Colon (tissue), 2 donors: ENCODE measurements around the gene FXYD6.

ENCODE experiments used
- FAIRE-seq: peaks from 2 replicates; lab custom pipeline; 2012; peaks lifted over from hg19 to GRCh38; lab: Jason Lieb, UNC
- donor health status: control.
- donor health status: control.

Gene FXYD6

DNA sequence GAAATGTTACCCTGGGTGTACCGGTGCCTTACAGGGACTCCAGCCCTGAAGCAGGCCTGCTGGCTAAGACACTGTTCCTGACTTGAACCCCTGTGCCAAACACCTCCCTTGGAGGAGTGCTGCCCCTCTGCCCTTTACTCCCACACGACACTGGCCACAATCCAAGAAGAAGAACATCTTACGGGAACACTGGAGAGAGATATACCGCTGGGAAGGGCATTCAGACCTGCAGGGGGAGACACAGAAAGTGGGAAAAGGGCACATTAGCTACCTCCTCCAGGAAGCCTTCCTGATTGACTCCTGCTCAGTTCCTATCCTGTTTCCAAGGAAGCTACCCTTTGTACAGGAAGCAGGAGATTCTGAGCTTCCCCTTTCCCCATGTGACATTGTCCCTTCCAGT is 34.1 kb upstream of the FXYD6 start:
- FAIRE-seq, result no peak

GRCh38 chr11:117909611-117910382 is 33.3 kb upstream of the FXYD6 start:
- no peak for FAIRE-seq

- FAIRE-seq, result no peak
Measured at GRCh38 chr11:117908959-117909610, 32.6 kb upstream of the FXYD6 start.

GRCh38 chr11:117908109-117908895 is 31.8 kb upstream of the FXYD6 start:
- FAIRE-seq, result no peak

GRCh38 chr11:117907276-117908108 is 31.0 kb upstream of the FXYD6 start:
- FAIRE-seq, result no peak

DNA sequence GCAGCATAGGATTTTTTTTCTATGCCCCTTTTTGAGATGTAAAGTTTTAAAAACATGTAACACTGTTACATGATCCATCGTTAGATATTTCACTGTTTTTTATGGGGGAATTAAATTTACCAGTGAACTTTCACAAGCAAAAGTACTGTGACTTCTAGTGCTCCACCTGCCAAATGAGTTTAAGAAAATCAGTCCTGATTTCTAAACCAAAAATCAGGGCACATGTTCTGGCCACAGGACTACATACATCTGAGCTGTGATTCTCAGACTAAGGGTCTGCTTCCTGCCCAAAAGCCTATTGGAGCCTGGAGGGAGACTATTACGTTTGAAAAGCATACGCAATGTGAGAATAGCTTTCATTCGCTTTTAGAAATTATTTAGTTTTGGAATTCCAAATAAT is 30.3 kb upstream of the FXYD6 start:
- FAIRE-seq, result no peak

DNA sequence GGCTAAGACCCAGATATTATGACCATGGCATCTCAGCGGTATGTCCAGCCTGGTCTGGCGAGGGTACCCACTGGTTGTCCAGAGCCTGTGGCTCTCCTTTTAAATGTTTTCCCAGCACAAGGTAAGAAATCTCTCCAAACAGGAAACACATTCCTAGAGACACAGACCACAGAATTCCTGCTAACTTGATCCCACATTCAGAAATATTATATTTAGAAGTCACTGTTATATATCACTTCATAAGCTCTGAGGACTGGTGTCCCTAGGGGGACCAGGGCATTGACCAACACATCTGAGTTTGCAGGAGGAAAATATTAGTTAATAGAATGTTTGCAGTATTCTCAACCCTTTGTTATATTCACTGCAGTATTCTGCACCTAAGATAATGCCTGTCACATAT is 29.7 kb upstream of the FXYD6 start:
- FAIRE-seq, result no peak

DNA sequence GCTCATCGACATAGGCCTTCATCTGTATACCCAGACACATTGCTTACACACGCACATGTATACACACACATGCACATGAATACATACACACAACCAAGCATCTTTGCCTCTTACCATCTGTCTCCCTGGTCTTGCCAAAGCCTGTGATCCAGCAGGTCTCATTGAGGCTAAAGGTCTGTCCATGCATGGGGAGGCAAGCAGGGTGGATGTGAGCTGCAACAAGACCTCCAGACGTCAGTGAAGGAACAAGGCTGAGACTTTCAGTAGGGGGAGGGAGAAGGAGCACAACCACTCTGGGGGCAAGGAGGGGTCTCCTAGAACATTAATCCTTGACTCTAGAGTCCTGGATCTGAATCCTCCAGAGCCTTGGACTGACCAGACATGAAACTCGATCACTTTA is 29.1 kb upstream of the FXYD6 start:
- FAIRE-seq, result no peak

DNA sequence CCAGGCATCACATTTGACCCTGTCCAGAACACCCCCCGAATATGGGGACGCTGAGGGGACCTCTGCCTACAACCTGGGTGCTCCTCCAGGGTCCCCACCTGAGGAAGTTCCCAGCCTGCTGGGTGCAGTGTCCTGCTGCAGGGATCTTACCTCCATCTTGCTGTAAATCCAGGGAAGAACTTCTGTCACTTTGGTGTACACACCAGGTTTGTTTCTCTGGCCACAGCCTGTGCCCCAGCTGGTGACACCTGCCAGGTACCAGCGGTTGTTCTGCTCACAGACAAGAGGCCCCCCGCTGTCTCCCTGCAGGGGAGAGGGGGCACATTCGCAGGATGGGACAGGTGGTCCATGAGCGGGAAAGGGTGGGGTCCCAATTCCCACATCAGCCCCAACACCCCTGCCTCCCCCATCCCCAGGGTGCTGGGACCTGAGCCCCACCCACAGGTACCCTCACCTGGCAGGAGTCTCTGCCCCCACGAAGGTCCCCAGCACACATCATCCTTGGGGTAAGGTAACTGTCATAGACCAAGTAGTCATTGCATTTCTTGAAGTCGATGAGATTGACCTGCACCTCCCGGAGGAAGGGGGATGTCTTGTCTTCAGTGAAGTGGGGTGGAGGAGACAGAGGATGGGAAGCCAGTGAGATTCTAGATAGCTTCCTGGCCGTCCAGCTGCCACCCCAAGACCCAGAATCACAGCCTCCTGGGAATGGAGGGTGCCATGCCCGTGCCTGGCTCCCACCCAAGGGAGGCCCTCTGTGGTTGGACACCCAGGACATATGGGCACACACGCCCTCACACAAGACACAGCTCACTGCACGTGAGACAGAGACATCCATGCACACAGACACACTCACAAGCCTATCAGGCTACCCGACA is 27.3 kb upstream of the FXYD6 start:
- FAIRE-seq, result no peak

- no peak for FAIRE-seq
Measured at GRCh38 chr11:117902001-117902845, 25.8 kb upstream of the FXYD6 start.

- no peak for FAIRE-seq
Measured at GRCh38 chr11:117901601-117902000, 25.1 kb upstream of the FXYD6 start.

DNA sequence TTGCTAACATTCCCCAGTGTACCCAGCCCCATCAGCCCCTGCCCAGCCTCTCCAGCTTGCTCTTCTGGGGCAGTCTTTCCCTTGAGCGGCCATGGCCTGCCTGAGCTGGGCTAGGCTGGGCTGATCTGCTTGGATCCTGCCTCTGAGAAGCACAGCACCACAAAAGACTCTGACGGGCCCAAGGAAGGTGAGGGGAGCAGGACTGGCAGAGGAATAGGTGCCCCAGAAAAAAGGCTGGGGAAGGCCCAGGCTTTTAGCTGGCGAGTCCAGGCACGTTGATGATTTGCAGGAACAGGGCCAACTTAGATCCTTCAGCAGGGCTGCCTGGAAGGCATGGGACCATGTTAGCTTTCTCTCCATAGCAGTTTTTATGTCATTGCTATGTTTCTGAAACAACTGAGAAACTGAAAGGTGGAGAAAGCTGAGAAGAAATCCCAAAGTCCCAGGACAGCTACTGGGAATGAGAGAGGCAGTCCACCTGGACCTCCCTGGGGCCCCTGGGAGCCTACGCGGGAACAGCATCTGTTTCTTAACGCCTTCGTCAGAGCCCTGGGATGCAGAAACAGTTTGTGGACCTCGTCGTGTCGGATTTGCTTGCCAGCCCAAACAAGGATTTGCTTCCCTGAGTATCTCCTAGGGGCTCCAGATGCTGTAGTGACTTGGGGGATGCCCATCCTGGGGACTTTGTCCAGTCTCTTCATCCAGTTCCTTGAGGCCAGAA is 24.4 kb upstream of the FXYD6 start:
- FAIRE-seq, result no peak

- no peak for FAIRE-seq
Measured at GRCh38 chr11:117900121-117900648, 23.7 kb upstream of the FXYD6 start.

- no peak for FAIRE-seq
Measured at GRCh38 chr11:117898059-117898458, 21.6 kb upstream of the FXYD6 start.

DNA sequence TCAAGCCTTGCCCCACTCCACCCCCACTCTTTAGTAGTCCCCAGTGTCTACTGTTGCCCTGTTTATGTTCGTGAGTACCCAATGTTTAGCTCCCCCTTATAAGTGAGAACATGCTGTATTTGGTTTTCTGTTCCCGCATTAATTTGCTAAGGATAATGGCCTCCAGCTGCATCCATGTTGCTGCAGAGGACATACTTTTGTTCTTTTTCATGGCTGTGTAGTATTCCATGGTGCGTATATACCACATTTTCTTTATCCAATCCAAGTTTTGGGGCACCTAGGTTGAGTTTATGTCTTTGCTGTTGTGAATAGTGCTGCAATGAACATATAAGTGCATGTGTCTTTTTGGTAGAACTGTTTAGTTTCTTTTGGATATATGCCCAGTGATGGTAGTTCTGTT is 16.2 kb upstream of the FXYD6 start:
- no peak for FAIRE-seq

DNA sequence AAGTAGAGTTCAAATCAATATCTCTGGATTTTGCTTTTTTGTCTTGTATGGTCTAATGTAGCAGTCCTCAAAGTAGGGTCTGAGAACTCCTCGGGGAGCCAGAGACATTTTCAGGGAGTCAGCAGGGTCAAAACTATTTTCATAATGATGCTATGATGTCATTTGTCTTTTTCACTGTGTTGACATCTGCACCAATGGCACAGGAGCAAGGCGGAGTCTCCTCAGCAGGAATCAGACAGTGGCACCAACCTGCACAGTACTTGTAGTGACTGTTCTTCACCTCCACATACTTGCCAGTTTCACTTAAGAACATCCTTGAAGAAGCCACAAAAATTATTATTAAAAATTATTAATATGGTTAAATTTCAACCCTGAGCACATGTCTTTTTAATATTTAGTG is 14.9 kb upstream of the FXYD6 start:
- FAIRE-seq, result no peak

GRCh38 chr11:117888139-117888566 is 11.7 kb upstream of the FXYD6 start:
- no peak for FAIRE-seq

DNA sequence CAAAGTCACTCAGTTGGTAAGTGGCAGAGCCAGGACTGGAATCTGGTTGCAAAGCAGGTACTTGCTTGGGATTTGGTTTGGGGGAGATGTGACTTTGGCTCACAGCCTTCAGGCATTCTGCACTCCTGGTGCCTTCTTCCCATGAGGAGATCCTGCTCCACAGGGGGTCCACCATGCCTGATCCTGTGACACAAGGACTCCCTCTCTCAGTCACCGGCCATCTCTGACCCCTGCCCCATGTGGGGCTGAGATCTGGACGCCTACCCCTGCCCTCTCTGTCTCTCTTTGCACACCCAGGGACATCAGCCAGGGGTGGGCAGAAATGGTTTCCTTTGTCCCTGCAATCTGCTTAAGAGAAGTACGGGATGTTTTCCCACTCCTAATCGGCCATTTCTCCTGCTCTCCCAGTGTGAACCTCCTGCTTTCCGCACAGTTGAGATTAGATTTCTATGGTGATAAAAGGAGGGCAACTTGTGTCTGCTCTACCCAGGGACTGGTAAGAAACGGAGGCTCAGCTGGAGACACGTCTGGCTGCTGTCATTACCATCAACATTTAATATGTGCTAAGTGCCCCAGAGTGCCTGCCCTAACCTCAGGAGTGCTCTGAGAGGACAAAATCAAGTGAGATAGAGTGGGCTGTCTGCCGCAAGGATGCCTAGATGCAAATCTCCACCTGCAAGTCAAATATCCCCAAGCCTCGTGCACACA is 11.1 kb upstream of the FXYD6 start:
- FAIRE-seq, result no peak

DNA sequence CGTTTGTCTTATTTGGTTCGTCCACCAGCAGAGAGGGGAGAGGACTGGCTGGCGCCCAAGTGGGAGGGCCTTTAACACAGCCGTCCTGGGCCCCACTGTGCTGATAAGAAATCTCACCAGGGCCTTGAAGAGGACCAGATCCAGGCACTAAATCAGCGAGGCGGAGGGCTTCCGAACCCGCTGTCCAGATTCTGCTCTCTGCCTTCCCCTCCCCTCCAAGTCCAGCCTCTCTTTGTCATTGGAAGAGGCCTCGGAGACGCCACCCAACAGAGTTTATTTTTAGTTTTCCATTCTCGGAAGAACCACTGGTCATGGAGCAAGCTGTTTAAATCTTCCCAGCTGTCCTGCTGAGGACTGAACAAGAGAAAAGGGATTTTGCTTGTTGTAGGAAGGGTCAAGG is 9.3 kb upstream of the FXYD6 start:
- FAIRE-seq, result no peak
